GM12873 (cell line): Measurements from ENCODE around the gene UPB1.

Experiments used
- TF ChIP-seq, protein P1 (sequence below): IDR thresholded peaks from 2 replicates; pipeline ENCODE4 v1.5.1; 2012; ENCODE audit warnings: low read depth, mild to moderate bottlenecking, moderate library complexity, low read length, control low read depth; ENCODE audit not compliant: insufficient read depth; ENCODE audit errors: missing control alignments

Gene UPB1

DNA sequence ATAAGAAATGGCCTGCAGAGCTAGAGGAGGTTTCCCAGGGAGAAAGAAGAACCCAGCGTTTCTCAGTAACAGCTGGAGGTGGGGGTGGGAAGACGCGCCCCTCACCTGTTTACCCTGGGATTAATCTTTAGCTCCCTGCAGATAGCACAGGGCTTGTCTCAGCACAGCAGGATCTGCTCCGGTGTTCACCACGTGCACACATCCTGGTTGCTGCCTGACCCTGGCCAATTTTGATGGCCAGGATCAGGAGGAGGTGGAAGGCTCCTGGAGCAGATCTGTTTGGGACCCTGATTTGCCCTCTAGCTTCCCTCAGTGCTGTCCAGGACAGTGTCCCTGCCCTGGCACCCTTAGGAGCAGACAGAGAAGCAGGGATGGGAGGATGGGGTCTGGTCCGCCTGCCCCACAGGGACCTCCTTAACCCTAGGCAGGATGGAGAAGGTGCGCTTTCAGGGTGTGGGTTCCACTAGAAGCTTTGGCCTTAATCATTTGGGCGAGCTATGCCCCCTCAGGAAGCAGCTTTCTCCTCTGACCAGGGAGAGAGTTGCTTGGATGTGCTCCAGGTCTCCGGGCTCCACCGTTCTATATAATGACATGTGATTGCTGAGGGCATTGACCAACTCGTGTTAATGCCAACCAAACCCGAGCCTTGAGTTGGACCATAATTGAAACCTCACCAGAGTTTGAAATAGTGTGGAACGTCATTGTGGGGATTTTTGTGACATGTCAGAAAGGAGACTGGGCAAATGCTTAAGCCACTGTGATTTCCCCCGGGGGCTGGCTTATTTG, 19.3 kb downstream of the UPB1 start:
- TF ChIP-seq, protein P1, sequence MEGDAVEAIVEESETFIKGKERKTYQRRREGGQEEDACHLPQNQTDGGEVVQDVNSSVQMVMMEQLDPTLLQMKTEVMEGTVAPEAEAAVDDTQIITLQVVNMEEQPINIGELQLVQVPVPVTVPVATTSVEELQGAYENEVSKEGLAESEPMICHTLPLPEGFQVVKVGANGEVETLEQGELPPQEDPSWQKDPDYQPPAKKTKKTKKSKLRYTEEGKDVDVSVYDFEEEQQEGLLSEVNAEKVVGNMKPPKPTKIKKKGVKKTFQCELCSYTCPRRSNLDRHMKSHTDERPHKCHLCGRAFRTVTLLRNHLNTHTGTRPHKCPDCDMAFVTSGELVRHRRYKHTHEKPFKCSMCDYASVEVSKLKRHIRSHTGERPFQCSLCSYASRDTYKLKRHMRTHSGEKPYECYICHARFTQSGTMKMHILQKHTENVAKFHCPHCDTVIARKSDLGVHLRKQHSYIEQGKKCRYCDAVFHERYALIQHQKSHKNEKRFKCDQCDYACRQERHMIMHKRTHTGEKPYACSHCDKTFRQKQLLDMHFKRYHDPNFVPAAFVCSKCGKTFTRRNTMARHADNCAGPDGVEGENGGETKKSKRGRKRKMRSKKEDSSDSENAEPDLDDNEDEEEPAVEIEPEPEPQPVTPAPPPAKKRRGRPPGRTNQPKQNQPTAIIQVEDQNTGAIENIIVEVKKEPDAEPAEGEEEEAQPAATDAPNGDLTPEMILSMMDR = no peak

DNA sequence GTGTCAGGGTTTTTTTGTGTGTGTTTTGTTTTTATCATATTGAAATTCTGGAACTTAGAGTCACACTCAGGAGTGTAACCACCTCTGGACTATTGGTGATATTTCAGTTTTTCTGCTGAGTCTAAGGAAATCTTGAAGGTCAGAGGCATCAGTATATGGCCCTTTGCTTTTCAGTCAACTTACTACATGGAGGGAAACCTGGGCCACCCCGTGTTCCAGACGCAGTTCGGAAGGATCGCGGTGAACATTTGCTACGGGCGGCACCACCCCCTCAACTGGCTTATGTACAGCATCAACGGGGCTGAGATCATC, 19.9 kb downstream of the UPB1 start:
- TF ChIP-seq, protein P1 = no peak

DNA sequence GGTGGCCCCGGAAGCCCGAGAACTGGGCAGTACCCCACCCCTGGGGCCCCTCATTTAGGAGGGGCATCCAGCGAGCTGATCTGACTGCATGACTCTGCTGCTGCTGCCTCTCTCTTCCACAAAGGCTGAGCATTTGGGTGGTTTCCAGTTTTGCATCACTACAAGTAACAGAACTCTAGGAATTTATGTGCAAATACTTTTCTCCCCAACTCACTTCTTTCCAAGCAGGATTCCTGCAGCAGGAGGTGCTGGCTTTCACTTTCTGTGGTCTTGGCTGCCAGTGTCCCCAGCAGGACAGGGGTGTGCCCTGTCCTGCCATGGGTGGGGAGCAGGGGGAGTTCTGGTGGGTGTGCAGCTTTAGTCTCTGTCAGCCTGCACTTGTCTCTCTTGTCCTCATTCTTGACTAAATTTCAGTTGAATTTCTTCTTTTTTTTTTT, 21.2 kb downstream of the UPB1 start:
- TF ChIP-seq, protein P1 = no peak

DNA sequence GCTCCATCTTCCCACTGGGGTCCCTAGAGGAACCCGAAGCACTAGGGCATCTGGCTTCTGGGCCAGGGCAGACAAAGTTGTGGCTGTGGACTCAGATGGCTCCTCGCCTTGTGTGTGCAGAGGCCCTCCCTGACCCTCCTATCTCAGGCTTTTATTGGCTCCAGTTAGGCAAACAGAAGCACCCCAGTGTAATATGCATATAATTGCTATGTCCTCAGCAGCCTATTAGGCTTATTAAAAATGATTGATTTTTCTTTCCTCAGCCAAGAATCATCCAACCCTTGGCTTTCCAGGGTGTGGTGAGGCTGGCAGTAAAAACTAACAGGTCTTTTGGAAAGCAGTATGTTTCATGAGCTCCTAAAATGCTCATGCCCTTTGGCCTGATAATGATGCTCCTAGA, 22.3 kb downstream of the UPB1 start:
- TF ChIP-seq, protein P1 = no peak

DNA sequence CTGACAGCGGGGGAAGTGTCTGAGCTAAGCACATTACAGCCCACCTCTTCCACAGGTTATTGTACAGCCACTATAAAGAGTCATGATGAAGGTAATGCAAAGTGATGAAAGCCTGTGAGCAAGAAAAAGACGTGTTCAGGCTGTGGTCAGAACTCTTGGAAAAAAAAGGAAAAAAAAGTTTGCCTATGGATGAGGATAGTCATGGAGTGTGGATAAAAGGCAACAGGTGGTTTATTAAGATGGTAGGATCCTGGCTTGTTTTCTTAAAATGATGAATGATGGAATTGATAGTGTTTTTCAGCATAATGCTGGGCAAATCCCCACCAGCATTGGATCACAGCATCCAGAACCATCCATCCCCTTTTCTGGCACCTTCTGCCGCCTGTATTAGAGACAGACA, 23.1 kb downstream of the UPB1 start:
- TF ChIP-seq, protein P1 = no peak

DNA sequence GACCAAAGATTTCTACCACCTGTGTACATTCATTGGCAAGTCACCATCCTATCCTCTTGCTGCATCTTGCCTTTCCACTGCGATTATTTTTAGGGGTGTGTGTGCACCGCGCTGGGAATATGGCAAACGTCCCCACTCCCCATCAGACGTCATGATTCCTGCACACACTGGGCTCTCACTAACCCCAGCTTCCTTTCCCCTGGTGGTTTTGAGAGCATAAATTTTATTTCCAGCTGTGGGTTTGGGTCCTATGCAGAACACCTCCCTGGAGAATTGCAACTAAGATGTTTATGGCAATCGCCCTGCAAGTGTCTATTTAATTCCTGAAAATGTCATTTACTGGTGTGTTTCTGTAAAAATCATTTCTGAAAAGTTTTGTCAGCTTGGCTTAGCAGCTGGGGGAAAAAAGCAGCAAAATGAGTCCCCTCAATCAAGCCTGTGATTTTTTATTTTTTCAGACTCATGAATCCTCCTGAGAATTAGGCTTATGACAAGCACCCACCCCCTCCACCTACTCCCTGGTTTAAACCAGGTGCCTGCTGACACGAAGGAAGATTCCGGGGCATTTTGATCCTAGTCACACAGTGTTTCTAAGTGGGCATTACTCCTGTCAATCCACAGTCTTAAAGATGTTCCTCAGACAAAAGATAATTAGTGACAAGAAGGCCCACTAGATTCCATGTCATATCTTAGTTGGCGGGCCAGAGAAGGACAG, 23.8 kb downstream of the UPB1 start:
- TF ChIP-seq, protein P1 = no peak

DNA sequence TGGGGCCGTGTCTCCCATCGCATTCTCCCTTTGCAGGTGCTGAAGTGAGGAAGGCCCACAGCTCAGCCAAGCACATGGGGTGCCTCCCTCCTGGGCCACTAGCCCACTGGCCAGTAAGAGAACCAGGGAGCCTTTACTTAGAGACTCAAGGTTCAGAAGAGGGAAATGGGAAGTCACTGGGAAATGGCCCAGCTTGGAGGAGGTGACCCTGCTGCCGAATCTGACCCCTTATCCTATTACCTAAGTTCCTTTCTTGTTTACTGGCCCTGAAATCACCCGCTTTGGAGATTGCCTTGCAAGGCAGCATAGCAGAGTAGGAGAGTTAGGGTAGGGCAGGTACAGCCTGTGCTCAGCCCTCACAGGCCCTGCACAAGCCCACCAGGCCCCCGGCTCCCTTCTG, 24.4 kb downstream of the UPB1 start:
- TF ChIP-seq, protein P1 = no peak
